HFFc6 (cell line): ENCODE results near the gene MYH4. TPM values are rescaled to one million over a fixed set of nuclear protein-coding genes. Genes with fewer than 3 reads are reported as not detected.

ENCODE experiments used
- DNase-seq: peaks from one replicate; pipeline ENCODE4 v3.0.0-alpha.2; 2018
- H3K27ac Mint-ChIP-seq: 2 replicates; pipeline ENCODE4 v1.8.0; 2020; ENCODE audit warnings: mild to moderate bottlenecking, mixed read lengths
- H3K27me3 Mint-ChIP-seq: 2 replicates; pipeline ENCODE4 v1.8.0; 2021; ENCODE audit warnings: mild to moderate bottlenecking, moderate library complexity, mixed read lengths; ENCODE audit not compliant: insufficient read depth
- H3K36me3 Mint-ChIP-seq: 2 replicates; pipeline ENCODE4 v1.8.0; 2021; ENCODE audit warnings: low read depth, mixed read lengths
- H3K4me1 Mint-ChIP-seq: 2 replicates; pipeline ENCODE4 v1.8.0; 2020; ENCODE audit warnings: low read depth, mixed read lengths
- H3K4me3 Mint-ChIP-seq: 2 replicates; pipeline ENCODE4 v1.8.0; 2020; ENCODE audit warnings: mild to moderate bottlenecking, moderate library complexity, mixed read lengths
- H3K9me3 Mint-ChIP-seq: 2 replicates; pipeline ENCODE4 v1.8.0; 2020; ENCODE audit warnings: mild to moderate bottlenecking, mixed read lengths
- CTCF ChIP-seq: fragments of 200-600 bp; sonication (generic); IDR thresholded peaks from 2 replicates; pipeline ENCODE4 v1.5.0; 2021; ENCODE audit warnings: antibody characterized with exemption, mild to moderate bottlenecking
- long read RNA-seq: library from polyadenylated mRNA; unstranded; transcript quantifications from one replicate; pipeline ENCODE4 v2.0.0, GENCODE V29; 2019
- total RNA-seq, 6 experiments: library from RNA; stranded (reverse); fragmentation: NEBNext Ultra II Directional; extraction: Animal tissue kit (Norgen Biotek cat#: 25700); gene quantifications; 2 replicates in 1 of 6; 3 replicates in 5 of 6; pipeline ENCODE4 v1.2.3, GENCODE V29; 2021

MYH4 gene
- not detected for total RNA-seq
- long read RNA-seq, result 0 reads

- no peak for DNase-seq
- H3K27me3 Mint-ChIP-seq, result no peaks in the 10 kb centered on the region; the same call in 1 of the 2 replicates
Measured at GRCh38 chr17:10469459-10469858, at the start of gene MYH4. Gene MYH4 (minus strand): TSS chr17:10469559. CDS start chr17:10466745, 2,814 bp downstream.

GRCh38 chr17:10518271-10519037 is 49.1 kb upstream of the MYH4 start, which contains the start of gene MYH1:
Gene MYH1 (minus strand): TSS chr17:10518542. CDS start chr17:10516642, 1,900 bp downstream.
- Mint-ChIP-seq H3K4me1 (no peaks in the 10 kb centered on the region), H3K4me3 (no peak within 1 kb of the TSS), H3K27me3 (no peaks in the 10 kb centered on the region; the same call in 1 of the 2 replicates), H3K36me3 (no peaks in the 10 kb centered on the region), H3K9me3 (peaks cover 8% of the 10 kb centered on the region), H3K27ac (no peak within 1 kb of the TSS)
- DNase-seq, result no peak
- TF ChIP-seq CTCF, result no peak

More at GRCh38 chr17:10469459-10469858, at the start of gene MYH4:
- H3K4me3 Mint-ChIP-seq, result no peak within 1 kb of the TSS
- H3K36me3 Mint-ChIP-seq, result no peaks in the 10 kb centered on the region
- no peaks in the 10 kb centered on the region for H3K4me1 Mint-ChIP-seq
- peaks cover 23% of the 10 kb centered on the region for H3K9me3 Mint-ChIP-seq
- no peak within 1 kb of the TSS for H3K27ac Mint-ChIP-seq
- TF ChIP-seq CTCF, result no peak

GRCh38 chr17:10516638-10517037 is 47.3 kb upstream of the MYH4 start:
- Mint-ChIP-seq H3K36me3 (no peaks in the 10 kb centered on the region), H3K27ac (no peak overlapping the region), H3K9me3 (peaks cover 7% of the 10 kb centered on the region), H3K4me1 (no peaks in the 10 kb centered on the region), H3K4me3 (no peak overlapping the region), H3K27me3 (no peaks in the 10 kb centered on the region; the same call in 1 of the 2 replicates)
- DNase-seq, result no peak
- TF ChIP-seq CTCF, result no peak

- no peaks in the 10 kb centered on the region for H3K36me3 Mint-ChIP-seq
- no peak for TF ChIP-seq CTCF
- H3K4me1 Mint-ChIP-seq, result no peaks in the 10 kb centered on the region
- H3K9me3 Mint-ChIP-seq, result peaks cover 7% of the 10 kb centered on the region
- H3K4me3 Mint-ChIP-seq, result no peak overlapping the region
- H3K27ac Mint-ChIP-seq, result no peak overlapping the region
- H3K27me3 Mint-ChIP-seq, result no peaks in the 10 kb centered on the region; the same call in 1 of the 2 replicates
- DNase-seq, result no peak
Measured at GRCh38 chr17:10516065-10516464, 46.7 kb upstream of the MYH4 start.

GRCh38 chr17:10513299-10514067 is 44.1 kb upstream of the MYH4 start:
- no peak for DNase-seq
- Mint-ChIP-seq H3K4me1 (no peaks in the 10 kb centered on the region), H3K27me3 (no peaks in the 10 kb centered on the region; the same call in 1 of the 2 replicates), H3K4me3 (no peak overlapping the region), H3K9me3 (peaks cover 8% of the 10 kb centered on the region), H3K36me3 (no peaks in the 10 kb centered on the region), H3K27ac (no peak overlapping the region)
- no peak for TF ChIP-seq CTCF
